ENCODE results near the gene ATXN7L3B. TPM values are rescaled to one million over a fixed set of nuclear protein-coding genes. Genes with fewer than 3 reads are reported as not detected.

The ATXN7L3B gene
- 40.7 and 40.8 TPM in 2 replicates for total RNA-seq (2014; rRNA removed; shearing (Covaris generic))
- 14.0 and 14.6 TPM in 2 replicates for polyA plus RNA-seq (2016; fragmentation: Nextera tagmentation; extraction: Ambion mirVana)
- long read RNA-seq, full-length matches to known transcripts: 12 of 12 reads
- long read RNA-seq, partial matches to known transcripts: 0 of 12 reads
- long read RNA-seq, other reads (novel, unspliced or antisense): 0 of 12 reads

GRCh38 chr12:74537707-74538385, at the start of gene ATXN7L3B:
Gene ATXN7L3B, plus strand, starts transcription at chr12:74537835. Its CDS starts 278 bp downstream, at chr12:74538113.
- H3K27ac Mint-ChIP-seq: peak within 1 kb of the TSS; percentile 99
- Histone ChIP-seq H3K36me3 (ENCODE audit: insufficient read depth) (no peaks in the 10 kb centered on the region), H3K79me2 (replicated peaks; ENCODE audit: insufficient read depth) (peaks cover 48% of the 10 kb centered on the region), H3F3A (replicated peaks; ENCODE audit: low read depth) (peaks cover 5% of the 10 kb centered on the region), H3K9me2 (ENCODE audit: insufficient read depth) (no peaks in the 10 kb centered on the region), H3K4me2 (peak within 1 kb of the TSS; percentile 73), H4K20me1 (replicated peaks; ENCODE audit: insufficient read depth) (0 out of 2 replicates have a peak, but pooled peaks cover 6% of the 10 kb centered on the region), H3K27ac (ENCODE audit: low read depth) (peak within 1 kb of the TSS; percentile 98), H3K4me1 (ENCODE audit: insufficient read depth) (peaks cover 37% of the 10 kb centered on the region), H3K27me3 (ENCODE audit: insufficient read depth) (no peaks in the 10 kb centered on the region), H2AFZ (peak within 1 kb of the TSS; percentile 57; the same call in 1 of the 2 replicates), H3K4me3 (peak within 1 kb of the TSS; percentile 87)
- H3K4me3 Mint-ChIP-seq: peak within 1 kb of the TSS; percentile 99
- DNase-seq (ENCODE audit: low spot score): peak; percentile 97
- TF ChIP-seq CREB1 (CRISPR knock-in tag; IDR thresholded peaks at IDR 0.05; ENCODE audit: low read depth) (no peak), NANOG (IDR thresholded peaks at IDR 0.05; ENCODE audit: borderline replicate concordance) (no peak), ETS1 (IDR thresholded peaks at IDR 0.05) (peak; percentile 71), EZH2phosphoT487 (IDR thresholded peaks at IDR 0.05; ENCODE audit: unreplicated experiment) (no peak), STAT1 (IDR thresholded peaks at IDR 0.05; ENCODE audit: unreplicated experiment) (no peak), ZNF462 (CRISPR knock-in tag; IDR thresholded peaks at IDR 0.05) (no peak), EZH2 (IDR thresholded peaks at IDR 0.05; ENCODE audit: low read depth, unreplicated experiment) (no peak), POLR2AphosphoS5 (IDR thresholded peaks at IDR 0.05; ENCODE audit: low read depth) (peak; percentile 78)
- TF ChIP-seq, protein P1, sequence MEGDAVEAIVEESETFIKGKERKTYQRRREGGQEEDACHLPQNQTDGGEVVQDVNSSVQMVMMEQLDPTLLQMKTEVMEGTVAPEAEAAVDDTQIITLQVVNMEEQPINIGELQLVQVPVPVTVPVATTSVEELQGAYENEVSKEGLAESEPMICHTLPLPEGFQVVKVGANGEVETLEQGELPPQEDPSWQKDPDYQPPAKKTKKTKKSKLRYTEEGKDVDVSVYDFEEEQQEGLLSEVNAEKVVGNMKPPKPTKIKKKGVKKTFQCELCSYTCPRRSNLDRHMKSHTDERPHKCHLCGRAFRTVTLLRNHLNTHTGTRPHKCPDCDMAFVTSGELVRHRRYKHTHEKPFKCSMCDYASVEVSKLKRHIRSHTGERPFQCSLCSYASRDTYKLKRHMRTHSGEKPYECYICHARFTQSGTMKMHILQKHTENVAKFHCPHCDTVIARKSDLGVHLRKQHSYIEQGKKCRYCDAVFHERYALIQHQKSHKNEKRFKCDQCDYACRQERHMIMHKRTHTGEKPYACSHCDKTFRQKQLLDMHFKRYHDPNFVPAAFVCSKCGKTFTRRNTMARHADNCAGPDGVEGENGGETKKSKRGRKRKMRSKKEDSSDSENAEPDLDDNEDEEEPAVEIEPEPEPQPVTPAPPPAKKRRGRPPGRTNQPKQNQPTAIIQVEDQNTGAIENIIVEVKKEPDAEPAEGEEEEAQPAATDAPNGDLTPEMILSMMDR (conservative IDR thresholded peaks at IDR 0.05; ENCODE audit: low read depth in 2 of 2): no peak
- H3K36me3 Mint-ChIP-seq (ENCODE audit: low read depth): peaks cover 32% of the 10 kb centered on the region
- peak; percentile 91 for ATAC-seq
- H3K4me1 Mint-ChIP-seq: peaks cover 47% of the 10 kb centered on the region
- H3K9me3 Mint-ChIP-seq: no peaks in the 10 kb centered on the region
- H3K27me3 Mint-ChIP-seq (ENCODE audit: insufficient read depth, low read depth, poor library complexity): peaks cover 8% of the 10 kb centered on the region

Measured in GM23338 (cell line).